Measurements from ENCODE around the gene SPATA31A6. TPM values are rescaled to one million over a fixed set of nuclear protein-coding genes. Genes with fewer than 3 reads are reported as not detected.
"Not testable (repeated sequence)": the region's sequence is repeated elsewhere in the genome, so short reads cannot be mapped to it uniquely, and the experiment has no call there.

The SPATA31A6 gene
- not detected in 2 replicates for total RNA-seq (2014; rRNA removed; shearing (Covaris generic))

- DNase-seq (ENCODE audit: low spot score), result not testable (repeated sequence)
Measured at GRCh38 chr9:42183359-42183758, at the start of gene SPATA31A6. SPATA31A6 (plus strand) TSS chr9:42183659; CDS start chr9:42183688, 29 bp downstream.

- not testable (repeated sequence) for DNase-seq (ENCODE audit: low spot score)
Measured at GRCh38 chr9:42160299-42160698, 23.2 kb upstream of the SPATA31A6 start.

GRCh38 chr9:42219861-42220260, 36.4 kb downstream of the SPATA31A6 start:
- DNase-seq (ENCODE audit: low spot score), result not testable (repeated sequence)

GRCh38 chr9:42223230-42223629, 39.8 kb downstream of the SPATA31A6 start:
- peak; percentile 2 for DNase-seq (ENCODE audit: low spot score)

GRCh38 chr9:42233031-42233430, 49.6 kb downstream of the SPATA31A6 start:
- DNase-seq (ENCODE audit: low spot score), result not testable (repeated sequence)

- not testable (repeated sequence) for DNase-seq (ENCODE audit: low spot score)
Measured at GRCh38 chr9:42234610-42235009, 51.2 kb downstream of the SPATA31A6 start.

- DNase-seq (ENCODE audit: low spot score), result not testable (repeated sequence)
Measured at GRCh38 chr9:42235352-42235991, 52.0 kb downstream of the SPATA31A6 start.

- not testable (repeated sequence) for DNase-seq (ENCODE audit: low spot score)
Measured at GRCh38 chr9:42236097-42236496, 52.6 kb downstream of the SPATA31A6 start.

GRCh38 chr9:42237381-42237780, 53.9 kb downstream of the SPATA31A6 start:
- not testable (repeated sequence) for DNase-seq (ENCODE audit: low spot score)

- not testable (repeated sequence) for DNase-seq (ENCODE audit: low spot score)
Measured at GRCh38 chr9:42238862-42239261, 55.4 kb downstream of the SPATA31A6 start.

Other genes starting within 250 kb of the SPATA31A6 start
- gene CNTNAP3B, start 54.2 kb upstream of the SPATA31A6 start, total RNA-seq (2014; rRNA removed; shearing (Covaris generic)), result 2.3 and 4.0 TPM in 2 replicates

Data from A172 (cell line).